Stimulated activated naive CD8-positive, alpha-beta T cell treated with anti-CD3 and anti-CD28 coated beads, Interleukin-15, amount 100 ng/mL, for 72 hours (primary cell): ENCODE measurements around the gene TACC2.
A peak's percentile ranks its signal among the peaks of the same experiment; 100 is the strongest.
"Not testable (repeated sequence)": the region's sequence is repeated elsewhere in the genome, so short reads cannot be mapped to it uniquely, and the experiment has no call there.

Experiments used
- ATAC-seq: fragments of 150-1000 bp; cut with Tn5 transposase; 2 replicates; pipeline ENCODE4 v1.10.0; 2021; ENCODE audit warnings: mild to moderate bottlenecking, moderate library complexity
- DNase-seq, 2 donors: peaks; one replicate each; pipeline ENCODE4 v3.0.0; 2021 to 2022
- H3K27ac Mint-ChIP-seq, 2 donors: one replicate each; pipeline ENCODE4 v1.8.0; 2022; ENCODE audit warnings: mild to moderate bottlenecking in 2 of 2, mixed read lengths in 2 of 2, moderate library complexity in 2 of 2
- H3K27me3 Mint-ChIP-seq: one replicate; pipeline ENCODE4 v1.8.0; 2022; ENCODE audit warnings: mixed read lengths
- H3K4me1 Mint-ChIP-seq: one replicate; pipeline ENCODE4 v1.8.0; 2022; ENCODE audit warnings: mild to moderate bottlenecking, mixed read lengths
- H3K4me3 Mint-ChIP-seq, 2 donors: one replicate each; pipeline ENCODE4 v1.8.0; 2022; ENCODE audit warnings: mild to moderate bottlenecking in 2 of 2, mixed read lengths in 2 of 2, moderate library complexity in 1 of 2
- H3K9me3 Mint-ChIP-seq, 2 donors: one replicate each; pipeline ENCODE4 v1.8.0; 2022; ENCODE audit warnings: mixed read lengths in 2 of 2

TACC2 gene

GRCh38 chr10:122055252-122055651 is 66.3 kb downstream of the TACC2 start:
- peaks cover 0 to 12% of the 10 kb centered on the region in 2 donors for H3K9me3 Mint-ChIP-seq
- no peaks in the 10 kb centered on the region for H3K4me1 Mint-ChIP-seq
- DNase-seq (no peak), ATAC-seq (no peak)
- H3K27ac Mint-ChIP-seq = no peak overlapping the region
- peaks cover 23% of the 10 kb centered on the region for H3K27me3 Mint-ChIP-seq
- H3K4me3 Mint-ChIP-seq = no peak overlapping the region

GRCh38 chr10:122056431-122057094 is 67.6 kb downstream of the TACC2 start:
- ATAC-seq (no peak), DNase-seq (no peak)
- Mint-ChIP-seq H3K27me3 (peaks cover 23% of the 10 kb centered on the region), H3K9me3 (peaks cover 0 to 12% of the 10 kb centered on the region in 2 donors), H3K4me3 (no peak overlapping the region), H3K27ac (no peak overlapping the region), H3K4me1 (no peaks in the 10 kb centered on the region)

GRCh38 chr10:122057841-122058413 is 69.0 kb downstream of the TACC2 start:
- ATAC-seq (no peak), DNase-seq (no peak)
- Mint-ChIP-seq H3K27me3 (peaks cover 20% of the 10 kb centered on the region), H3K27ac (no peak overlapping the region), H3K9me3 (peaks cover 0 to 12% of the 10 kb centered on the region in 2 donors), H3K4me3 (no peak overlapping the region), H3K4me1 (no peaks in the 10 kb centered on the region)

- no peak for ATAC-seq
- Mint-ChIP-seq H3K9me3 (peaks cover 0 to 5% of the 10 kb centered on the region in 2 donors), H3K4me1 (peaks cover 5% of the 10 kb centered on the region), H3K4me3 (no peak overlapping the region), H3K27ac (no peak overlapping the region), H3K27me3 (peaks cover 7% of the 10 kb centered on the region)
- no peak for DNase-seq
These were observed 71.3 kb downstream of the TACC2 start for GRCh38 chr10:122060250-122060649.

- Mint-ChIP-seq H3K27me3 (peaks cover 7% of the 10 kb centered on the region), H3K4me3 (no peak overlapping the region), H3K27ac (no peak overlapping the region), H3K4me1 (peaks cover 5% of the 10 kb centered on the region), H3K9me3 (no peaks in the 10 kb centered on the region)
- no peak for DNase-seq
- ATAC-seq = no peak
These were observed 74.1 kb downstream of the TACC2 start for GRCh38 chr10:122062831-122063674.

GRCh38 chr10:122066337-122066939 is 77.5 kb downstream of the TACC2 start:
- ATAC-seq, H3K27me3 Mint-ChIP-seq, H3K4me1 Mint-ChIP-seq, H3K4me3 Mint-ChIP-seq, H3K9me3 Mint-ChIP-seq, DNase-seq: not testable (repeated sequence)
- peak overlapping the region in 1 of 2 donors; percentile 7 for H3K27ac Mint-ChIP-seq

- H3K4me1 Mint-ChIP-seq = no peaks in the 10 kb centered on the region
- H3K27me3 Mint-ChIP-seq = peaks cover 8% of the 10 kb centered on the region
- no peak for DNase-seq
- ATAC-seq = no peak
- no peaks in the 10 kb centered on the region for H3K9me3 Mint-ChIP-seq
- H3K27ac Mint-ChIP-seq = no peak overlapping the region
- H3K4me3 Mint-ChIP-seq = no peak overlapping the region
These were observed 79.9 kb downstream of the TACC2 start for GRCh38 chr10:122068844-122069243.

GRCh38 chr10:122072491-122072890 is 83.5 kb downstream of the TACC2 start:
- DNase-seq = no peak
- peaks cover 8% of the 10 kb centered on the region for H3K27me3 Mint-ChIP-seq
- no peak for ATAC-seq
- no peak overlapping the region for H3K27ac Mint-ChIP-seq
- H3K9me3 Mint-ChIP-seq = no peaks in the 10 kb centered on the region
- H3K4me3 Mint-ChIP-seq = no peak overlapping the region
- H3K4me1 Mint-ChIP-seq = no peaks in the 10 kb centered on the region

- H3K27ac Mint-ChIP-seq = no peak overlapping the region
- peaks cover 8% of the 10 kb centered on the region for H3K27me3 Mint-ChIP-seq
- H3K4me3 Mint-ChIP-seq = no peak overlapping the region
- DNase-seq (no peak), ATAC-seq (no peak)
- no peaks in the 10 kb centered on the region for H3K4me1 Mint-ChIP-seq
- no peaks in the 10 kb centered on the region for H3K9me3 Mint-ChIP-seq
These were observed 84.5 kb downstream of the TACC2 start for GRCh38 chr10:122073508-122073907.

- no peaks in the 10 kb centered on the region for H3K9me3 Mint-ChIP-seq
- DNase-seq (no peak), ATAC-seq (no peak)
- H3K4me3 Mint-ChIP-seq = no peak overlapping the region
- no peak overlapping the region for H3K27ac Mint-ChIP-seq
- H3K4me1 Mint-ChIP-seq = no peaks in the 10 kb centered on the region
- H3K27me3 Mint-ChIP-seq = no peaks in the 10 kb centered on the region
These were observed 86.2 kb downstream of the TACC2 start for GRCh38 chr10:122075171-122075570.

GRCh38 chr10:122075876-122076275 is 86.9 kb downstream of the TACC2 start:
- H3K27ac Mint-ChIP-seq, H3K4me3 Mint-ChIP-seq, ATAC-seq, H3K9me3 Mint-ChIP-seq, H3K27me3 Mint-ChIP-seq, H3K4me1 Mint-ChIP-seq, DNase-seq: not testable (repeated sequence)

GRCh38 chr10:122077311-122077875 is 88.4 kb downstream of the TACC2 start:
- ATAC-seq (no peak), DNase-seq (no peak)
- Mint-ChIP-seq H3K9me3 (no peaks in the 10 kb centered on the region), H3K27ac (no peak overlapping the region), H3K4me3 (no peak overlapping the region), H3K4me1 (no peaks in the 10 kb centered on the region), H3K27me3 (no peaks in the 10 kb centered on the region)

- Mint-ChIP-seq H3K4me3 (no peak overlapping the region), H3K9me3 (no peaks in the 10 kb centered on the region), H3K27ac (no peak overlapping the region), H3K4me1 (no peaks in the 10 kb centered on the region), H3K27me3 (no peaks in the 10 kb centered on the region)
- no peak for ATAC-seq
- no peak for DNase-seq
These were observed 89.4 kb downstream of the TACC2 start for GRCh38 chr10:122078326-122078725.

- no peak for DNase-seq
- H3K27ac Mint-ChIP-seq = no peak overlapping the region
- H3K27me3 Mint-ChIP-seq = no peaks in the 10 kb centered on the region
- H3K4me1 Mint-ChIP-seq = no peaks in the 10 kb centered on the region
- ATAC-seq = no peak
- H3K4me3 Mint-ChIP-seq = no peak overlapping the region
- H3K9me3 Mint-ChIP-seq = no peaks in the 10 kb centered on the region
These were observed 90.2 kb downstream of the TACC2 start for GRCh38 chr10:122078965-122079795.
